Activated effector memory CD4-positive, alpha-beta T cell treated with Interleukin-2 at 50 U/mL for 16 hours (primary cell): ENCODE data around the gene CNTNAP2.

Experiments used
- DNase-seq: peaks from one replicate; pipeline ENCODE4 v3.0.0-alpha.2; 2020

The CNTNAP2 gene

DNA sequence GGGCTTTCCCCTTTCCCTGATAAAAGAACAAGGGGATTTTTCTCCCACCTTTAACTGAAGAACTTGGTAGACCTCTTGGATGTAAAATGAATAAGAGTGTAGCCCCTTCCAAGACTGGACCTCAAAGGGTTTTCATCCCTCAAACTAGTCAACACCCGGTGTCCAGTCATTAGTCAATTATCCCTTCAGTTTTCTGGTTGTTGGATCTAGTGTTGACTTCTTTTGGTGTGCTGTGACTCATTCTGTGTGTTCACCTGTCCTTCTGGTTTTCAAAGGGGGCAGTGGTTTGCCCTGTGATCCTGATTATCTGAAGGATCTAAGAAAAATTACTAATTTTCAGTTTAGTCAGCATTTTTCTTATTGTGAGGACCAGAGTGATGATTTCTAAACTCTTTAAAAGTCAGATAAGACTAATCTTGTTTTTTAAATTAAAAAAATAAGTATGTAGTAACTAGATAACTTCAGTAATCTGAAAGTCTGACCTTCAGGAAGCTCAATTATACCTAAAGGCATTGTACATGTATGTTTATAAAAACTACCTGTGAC is 583.5 kb downstream of the CNTNAP2 start:
- no peak for DNase-seq

DNA sequence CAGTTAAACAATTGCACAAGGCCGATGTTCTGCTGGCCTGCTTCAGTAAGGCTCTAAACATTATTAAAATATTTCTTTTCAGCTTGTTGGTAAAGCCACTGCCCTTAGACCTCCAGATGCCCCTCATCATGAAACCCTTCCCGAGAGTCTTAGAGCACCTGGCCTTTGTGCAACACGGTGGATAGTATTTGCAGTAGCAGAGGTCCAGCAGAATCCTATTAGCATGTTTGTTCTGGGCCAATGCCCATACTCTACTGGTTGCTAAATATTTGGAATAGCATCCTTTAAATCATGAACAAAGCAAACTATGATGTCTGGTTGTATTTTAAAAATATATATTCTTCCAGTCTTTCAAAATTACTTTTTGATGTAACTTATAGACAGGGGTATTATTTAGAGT is 584.6 kb downstream of the CNTNAP2 start:
- DNase-seq = no peak

DNA sequence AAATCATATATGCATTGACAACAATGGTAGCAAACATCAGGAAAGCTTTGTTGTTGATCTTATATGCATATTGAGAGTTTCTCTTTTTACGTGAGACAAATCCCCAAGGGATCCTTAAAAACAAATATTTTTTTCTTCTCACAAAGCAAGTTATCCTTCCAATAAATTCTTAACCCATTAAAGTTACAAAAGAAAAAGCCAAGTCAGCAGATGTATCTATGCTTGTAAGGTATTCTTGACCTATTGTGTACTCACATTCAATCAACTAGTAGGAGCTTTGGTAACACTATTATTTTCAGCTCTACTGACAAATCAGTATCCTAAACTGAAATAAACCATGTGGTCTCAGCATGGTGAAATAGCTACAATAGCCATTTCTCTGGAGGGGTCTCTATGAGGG is 586.3 kb downstream of the CNTNAP2 start:
- DNase-seq = no peak

DNA sequence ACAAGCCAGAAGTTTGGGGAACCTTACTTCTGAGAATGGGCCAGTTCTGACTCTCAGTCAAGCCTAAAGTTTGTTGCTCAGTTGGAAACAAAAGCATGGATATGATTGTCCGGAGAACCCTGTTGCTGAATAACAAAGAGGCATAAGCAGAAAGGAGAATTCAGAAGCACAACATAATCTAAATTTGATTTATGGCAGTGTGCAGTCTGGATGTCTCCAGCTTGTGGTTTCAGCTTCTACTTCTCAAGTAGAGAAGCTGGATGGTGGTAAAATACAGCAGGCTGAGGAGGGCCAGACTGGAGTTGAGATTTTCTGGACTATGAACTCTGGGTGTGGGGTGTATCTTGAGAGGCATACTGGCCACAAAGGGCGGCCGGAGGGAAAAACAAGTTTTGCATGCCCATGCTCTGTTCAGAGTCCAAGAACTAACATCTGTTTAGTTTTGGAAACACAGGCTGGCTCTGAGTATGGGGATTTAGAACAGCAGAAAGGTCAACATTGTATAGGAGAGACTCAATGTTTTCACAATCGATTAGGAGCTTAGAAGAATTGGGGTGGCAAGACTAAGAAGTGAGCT is 592.9 kb downstream of the CNTNAP2 start:
- no peak for DNase-seq

DNA sequence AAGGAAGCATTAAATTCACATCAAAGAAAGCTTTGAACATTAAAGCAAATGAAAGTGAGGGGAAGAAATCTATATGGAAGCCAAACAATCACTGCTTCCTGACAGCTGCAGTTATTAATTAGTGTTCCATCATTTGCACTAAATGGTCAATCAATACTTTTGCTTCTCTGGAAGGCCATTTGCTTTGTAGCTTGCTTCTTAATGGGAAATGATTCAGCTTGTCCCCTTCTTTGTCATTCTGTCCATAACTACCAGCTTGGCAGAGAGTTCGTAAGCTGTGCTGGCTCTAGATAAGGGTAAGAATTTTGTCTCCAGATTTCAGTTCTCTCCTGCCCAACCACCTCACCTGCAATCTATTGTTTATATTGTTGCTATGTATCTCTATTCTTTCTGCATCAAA is 596.6 kb downstream of the CNTNAP2 start:
- no peak for DNase-seq

DNA sequence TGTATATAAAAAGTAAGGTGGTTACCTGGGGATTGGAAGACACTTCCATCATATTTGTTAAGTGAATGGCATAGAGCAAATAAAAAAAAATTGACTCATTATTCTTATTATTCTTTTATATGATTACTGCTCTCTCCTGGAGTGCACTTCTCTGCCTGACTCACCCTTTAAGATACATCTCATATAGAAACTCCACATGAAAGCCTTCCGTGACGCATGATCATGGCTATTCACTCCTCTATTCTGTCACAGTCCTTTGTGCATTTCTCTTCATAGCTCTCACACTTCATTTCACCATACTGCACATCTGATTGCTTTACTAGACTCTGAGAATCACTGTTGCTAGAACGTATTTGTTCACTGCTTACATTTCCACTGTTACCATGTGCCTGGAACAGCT is 597.3 kb downstream of the CNTNAP2 start:
- no peak for DNase-seq

DNA sequence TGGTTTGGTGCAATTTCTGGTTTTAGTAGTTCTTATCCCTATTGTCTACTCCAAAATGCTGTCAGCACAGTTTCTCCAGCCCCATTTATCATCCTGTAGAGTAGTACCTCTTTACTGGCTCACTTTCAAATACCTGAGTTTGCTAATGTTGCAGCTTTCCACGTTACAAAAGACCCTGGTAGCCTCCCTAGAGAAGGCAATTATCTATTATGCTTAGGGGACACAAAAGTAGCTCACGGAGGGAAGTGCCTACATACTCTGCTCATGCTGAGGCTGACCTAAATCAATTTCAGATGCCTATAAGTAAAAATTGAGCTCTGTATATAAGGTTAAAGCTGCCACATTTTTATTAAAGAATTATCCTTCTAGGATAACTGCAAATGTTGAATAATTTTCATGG is 603.6 kb downstream of the CNTNAP2 start:
- no peak for DNase-seq

DNA sequence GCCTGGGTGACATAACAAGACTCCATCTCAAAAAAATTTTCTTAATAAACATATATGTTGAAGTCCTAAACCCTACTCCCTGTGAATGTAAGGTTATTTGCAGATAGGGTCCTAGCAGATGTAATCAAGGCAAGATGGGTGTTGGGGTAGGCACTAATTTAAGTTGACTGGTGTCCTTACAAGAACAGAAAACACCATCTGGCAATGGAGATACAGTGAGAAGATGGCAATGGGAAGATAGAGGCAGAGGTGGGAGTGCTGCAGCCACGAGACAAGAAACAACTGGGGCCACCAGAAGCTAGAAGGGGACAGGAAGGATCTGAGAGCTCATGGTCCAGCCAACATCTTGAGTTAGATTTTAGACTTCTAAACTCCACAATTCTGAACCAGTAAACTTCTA is 606.4 kb downstream of the CNTNAP2 start:
- DNase-seq = no peak

DNA sequence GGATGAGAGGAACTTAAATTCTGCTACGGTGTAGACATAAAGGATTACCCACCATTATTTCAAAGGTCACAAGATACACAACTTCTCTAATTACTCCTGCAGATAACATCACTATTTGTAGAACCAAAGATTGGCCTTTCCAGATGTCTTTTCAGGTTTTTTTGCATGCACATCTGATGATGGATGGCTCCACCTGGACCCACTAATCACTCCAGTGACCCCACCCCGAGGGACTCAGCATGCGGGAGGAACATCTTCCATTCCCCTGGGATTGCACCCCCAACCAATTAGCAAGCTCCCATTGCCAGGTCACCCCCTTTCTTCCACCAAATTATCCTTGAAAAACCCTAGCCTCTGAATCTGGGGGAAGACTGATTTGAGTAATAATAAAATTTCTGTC is 608.9 kb downstream of the CNTNAP2 start:
- DNase-seq = no peak

DNA sequence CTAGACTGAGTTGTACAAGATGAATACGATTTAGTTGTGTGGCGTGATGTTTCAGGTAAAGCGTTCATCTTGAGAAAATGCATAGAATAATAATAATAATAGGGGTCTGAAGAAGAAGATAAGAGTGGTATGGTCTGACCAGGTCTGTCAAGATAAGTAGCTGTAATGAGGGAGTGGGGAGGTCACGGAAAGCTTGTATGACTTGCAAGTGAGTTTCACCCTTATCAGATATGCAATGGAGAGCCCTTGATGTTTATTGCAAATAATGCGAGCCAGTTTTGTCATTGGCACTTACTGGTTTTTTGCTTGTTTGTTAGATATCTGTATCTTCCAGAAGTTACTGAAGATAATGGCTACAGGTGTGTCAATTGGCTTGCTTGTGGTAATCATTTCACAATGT is 611.5 kb downstream of the CNTNAP2 start:
- no peak for DNase-seq

DNA sequence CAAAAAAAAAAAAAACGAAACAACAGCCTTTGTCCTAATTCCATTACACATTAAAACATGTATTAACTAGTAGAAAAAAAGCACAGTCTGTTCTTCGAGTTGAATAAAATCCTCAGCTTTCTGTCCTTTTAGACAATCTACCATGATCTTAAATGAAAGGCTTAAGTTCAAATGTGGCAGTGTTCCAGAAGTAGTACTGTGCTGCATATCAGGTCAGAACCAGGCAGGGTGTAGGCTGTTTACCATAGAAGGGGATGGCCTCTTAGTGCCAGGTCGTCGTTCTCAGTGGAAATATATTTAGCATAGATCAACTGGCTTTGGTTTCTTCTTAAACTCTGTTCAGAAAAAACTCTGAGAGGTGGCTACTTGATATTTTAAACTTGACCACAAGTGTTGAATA is 612.0 kb downstream of the CNTNAP2 start:
- DNase-seq = no peak

DNA sequence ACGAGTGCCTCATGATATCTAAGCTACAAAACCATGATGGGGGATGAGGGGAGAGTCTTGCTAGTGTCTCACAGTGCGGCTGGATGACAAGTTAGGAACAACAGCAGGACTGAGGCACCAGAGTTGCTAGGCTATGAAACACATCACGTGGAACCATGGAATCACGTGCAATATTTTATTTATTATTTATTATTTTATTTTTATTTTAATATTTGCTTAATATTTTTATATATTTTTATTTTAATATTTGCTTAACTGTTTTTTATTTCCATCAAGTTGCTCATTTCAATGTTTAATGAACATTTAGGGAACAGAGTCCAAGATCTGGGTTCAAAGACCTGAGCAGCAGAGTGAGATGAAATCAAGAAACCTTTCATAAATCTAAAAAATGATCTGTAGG is 614.6 kb downstream of the CNTNAP2 start:
- no peak for DNase-seq

DNA sequence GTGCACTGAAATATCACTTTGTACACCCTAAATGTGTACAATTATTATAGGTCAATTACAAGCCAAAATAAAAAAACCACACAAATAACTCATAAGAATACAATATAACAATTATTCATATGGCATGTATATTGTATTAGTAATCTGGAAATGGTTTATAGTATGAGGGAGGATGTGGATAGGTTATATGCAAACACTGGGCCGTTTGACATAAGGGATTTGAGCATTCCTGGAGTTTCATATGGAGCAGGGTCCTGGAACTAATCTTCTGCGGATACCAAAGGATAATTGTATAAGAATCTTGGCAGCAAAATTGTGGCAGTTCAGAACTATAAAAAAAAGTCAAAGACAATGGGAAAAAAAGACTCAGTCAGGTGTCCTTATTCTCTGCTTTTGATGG is 619.4 kb downstream of the CNTNAP2 start:
- DNase-seq = no peak

DNA sequence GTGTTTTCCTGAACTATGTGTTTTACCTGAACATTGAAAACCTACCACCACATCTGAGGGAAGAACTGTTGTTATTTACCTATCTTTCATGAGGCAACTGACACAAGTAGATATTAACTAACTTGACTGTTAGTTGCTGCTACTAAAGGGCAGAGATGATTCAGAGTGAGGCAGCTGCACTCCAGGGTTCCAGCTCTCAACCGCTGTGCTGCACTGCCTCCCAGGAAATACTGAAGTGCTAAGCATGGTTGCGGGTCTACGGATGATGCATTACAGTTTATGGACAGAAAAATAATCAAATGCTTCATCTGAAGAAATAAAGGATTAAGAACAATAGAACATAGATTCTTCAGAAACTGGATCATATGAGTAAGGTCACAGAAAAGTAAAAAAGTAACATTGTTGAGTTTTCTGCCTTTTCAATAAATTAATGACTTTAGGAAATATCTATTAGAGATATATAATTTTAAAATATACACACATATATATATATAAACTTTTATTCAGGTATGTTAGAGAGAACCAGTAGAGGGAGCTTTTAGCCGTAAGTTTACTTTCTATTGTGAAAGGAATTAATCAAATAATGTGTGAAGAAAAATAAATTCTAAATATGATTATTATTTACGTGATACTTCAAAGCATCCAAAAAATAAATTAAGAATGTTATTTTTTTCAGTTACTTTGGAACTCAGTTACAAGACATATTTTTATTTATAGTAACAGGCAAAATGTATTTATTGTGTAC is 620.0 kb downstream of the CNTNAP2 start:
- no peak for DNase-seq

DNA sequence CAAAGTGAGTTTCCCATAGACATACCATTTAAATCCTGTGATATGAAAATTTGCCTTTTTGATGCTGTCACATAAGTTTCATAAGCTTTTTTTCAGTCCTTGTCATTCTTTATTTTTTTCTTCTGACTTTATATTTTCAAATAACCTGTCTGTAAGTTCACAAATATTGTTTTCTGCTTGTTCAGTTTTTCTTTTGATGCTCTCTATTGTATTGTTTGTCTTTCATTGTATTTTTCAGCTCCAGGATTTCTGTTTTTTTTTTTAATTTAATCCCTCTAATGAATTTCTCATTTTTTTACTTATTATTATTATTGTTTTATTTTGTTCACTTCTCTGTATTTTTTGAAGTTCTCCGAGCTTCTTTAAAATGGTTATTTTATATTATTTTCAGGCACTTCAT is 623.4 kb downstream of the CNTNAP2 start:
- no peak for DNase-seq

DNA sequence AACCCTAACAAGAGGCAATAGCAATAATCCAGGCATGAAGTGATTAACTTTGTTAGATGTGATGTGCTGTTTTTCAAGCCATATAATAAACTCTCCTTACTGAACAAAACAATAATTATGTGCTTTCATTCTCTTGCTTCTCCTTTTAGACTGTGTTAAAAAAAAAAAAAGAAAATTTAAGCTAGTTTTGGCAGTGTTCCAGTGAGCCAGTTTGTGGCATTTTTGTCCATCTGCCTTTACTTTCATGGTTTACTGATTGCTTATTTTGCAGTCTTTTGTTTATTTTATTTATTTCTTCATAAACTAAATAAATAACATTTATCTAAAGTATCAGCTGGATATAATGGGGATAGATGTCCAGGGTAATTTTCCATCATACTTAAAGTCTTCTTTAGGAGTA is 625.3 kb downstream of the CNTNAP2 start:
- no peak for DNase-seq

DNA sequence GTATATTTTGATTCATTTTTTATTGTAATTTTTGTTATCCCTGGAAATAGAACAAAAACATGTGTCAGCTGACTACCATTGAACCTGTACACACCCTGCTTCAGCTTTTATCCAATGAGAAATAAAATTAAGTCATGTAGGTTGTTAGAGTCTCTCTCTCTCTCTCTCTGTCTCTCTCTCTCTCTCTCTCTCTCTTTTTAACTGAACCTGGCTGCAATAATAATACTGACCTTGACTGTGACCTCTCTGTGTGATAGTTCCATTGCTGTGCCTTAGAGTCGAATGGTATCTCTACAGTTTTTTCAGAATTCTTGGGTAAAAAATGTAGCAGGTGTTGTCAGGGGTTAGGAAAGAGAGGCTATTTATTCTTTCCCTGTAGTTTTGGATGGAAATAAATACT is 637.8 kb downstream of the CNTNAP2 start:
- DNase-seq = no peak

DNA sequence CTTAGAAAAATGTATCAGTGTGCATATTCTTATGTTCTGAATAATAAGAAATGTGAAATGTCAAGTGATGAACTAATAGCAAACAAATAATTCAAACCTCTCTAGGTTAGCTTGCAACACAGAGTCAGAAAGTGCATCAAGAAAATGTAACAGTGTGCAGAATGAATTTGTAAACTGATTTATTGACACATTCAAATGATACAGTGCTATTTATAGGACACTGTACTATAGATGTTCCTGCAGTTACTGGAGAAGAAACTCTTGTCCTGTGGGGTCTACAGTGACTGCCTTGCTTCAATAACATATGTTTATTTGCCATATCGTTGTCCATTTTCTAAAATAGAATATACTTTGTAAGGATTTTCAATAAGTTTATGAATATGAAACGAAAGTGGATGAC is 639.0 kb downstream of the CNTNAP2 start:
- DNase-seq = no peak

DNA sequence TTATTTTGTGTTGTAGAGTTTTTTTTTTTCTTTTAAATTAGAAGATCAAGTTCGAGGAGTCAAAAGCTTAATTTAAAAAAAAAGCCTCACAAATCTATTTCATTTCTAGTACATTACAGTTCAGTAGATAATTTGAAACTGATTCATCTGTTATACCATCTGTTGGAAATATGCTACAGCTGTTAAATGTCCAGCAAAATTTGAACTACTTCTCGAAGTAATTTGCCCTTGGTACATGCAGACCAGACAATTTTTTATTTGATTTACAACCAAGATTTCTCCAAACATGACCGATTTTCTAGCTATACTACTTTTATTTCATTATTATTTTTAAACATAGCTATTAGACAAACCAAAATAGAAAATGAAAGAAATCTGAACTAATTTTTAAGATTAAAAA is 647.9 kb downstream of the CNTNAP2 start:
- no peak for DNase-seq

DNA sequence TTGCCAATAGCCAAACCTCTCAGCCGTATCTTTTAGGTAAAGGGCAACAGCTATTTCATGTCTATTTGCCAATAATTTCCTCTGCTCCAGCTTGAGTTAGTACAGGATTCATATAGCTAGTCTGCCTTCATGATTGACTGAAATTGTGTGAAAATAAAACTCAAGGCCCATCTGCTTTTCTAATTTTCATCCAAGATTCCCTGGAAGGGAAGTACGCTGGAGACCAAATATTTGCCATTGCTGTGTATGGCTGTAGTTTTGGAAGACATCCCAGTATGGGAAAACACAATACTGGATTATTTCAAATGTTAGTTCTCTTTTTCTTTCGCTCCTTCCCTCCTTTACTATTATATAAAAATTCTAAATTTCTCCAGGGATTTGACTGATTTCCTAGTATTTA is 652.4 kb downstream of the CNTNAP2 start:
- no peak for DNase-seq

DNA sequence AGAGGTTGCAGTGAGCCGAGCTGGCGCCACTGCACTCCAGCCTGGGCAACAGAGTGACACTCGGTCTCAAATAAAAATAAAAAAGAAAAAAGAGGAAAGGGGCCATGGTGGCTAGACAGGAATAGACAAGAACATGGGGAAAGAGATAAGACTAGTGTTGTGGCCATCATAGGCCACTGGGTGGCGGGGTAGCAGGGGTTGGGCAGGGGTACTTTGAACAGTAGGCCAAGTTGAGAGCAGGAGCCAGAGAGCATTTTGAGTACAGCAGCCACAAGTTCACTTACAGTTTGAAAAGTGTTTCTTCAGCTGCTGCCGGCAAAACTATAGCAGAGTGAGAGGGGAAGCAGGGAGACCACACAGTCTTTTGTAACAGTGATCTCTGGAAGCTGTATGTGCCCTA is 656.0 kb downstream of the CNTNAP2 start:
- no peak for DNase-seq

DNA sequence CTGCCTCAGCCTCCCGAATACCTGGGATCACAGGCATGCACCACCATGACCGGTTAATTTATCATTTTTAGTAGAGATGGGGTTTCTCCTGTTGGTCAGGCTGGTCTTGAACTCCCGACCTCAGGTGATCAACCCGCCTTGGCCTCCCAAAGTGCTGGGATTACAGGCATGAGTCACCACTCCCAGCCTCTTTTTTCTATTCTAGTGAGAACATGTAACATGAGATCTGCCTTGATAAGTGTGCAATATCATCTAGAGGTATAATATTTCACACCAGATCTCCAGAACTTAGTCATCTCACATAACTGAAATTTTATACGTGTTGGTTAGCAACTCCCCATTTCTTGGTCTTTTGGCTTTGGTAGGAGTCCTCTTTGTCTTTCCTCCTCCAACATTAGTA is 656.9 kb downstream of the CNTNAP2 start:
- no peak for DNase-seq

DNA sequence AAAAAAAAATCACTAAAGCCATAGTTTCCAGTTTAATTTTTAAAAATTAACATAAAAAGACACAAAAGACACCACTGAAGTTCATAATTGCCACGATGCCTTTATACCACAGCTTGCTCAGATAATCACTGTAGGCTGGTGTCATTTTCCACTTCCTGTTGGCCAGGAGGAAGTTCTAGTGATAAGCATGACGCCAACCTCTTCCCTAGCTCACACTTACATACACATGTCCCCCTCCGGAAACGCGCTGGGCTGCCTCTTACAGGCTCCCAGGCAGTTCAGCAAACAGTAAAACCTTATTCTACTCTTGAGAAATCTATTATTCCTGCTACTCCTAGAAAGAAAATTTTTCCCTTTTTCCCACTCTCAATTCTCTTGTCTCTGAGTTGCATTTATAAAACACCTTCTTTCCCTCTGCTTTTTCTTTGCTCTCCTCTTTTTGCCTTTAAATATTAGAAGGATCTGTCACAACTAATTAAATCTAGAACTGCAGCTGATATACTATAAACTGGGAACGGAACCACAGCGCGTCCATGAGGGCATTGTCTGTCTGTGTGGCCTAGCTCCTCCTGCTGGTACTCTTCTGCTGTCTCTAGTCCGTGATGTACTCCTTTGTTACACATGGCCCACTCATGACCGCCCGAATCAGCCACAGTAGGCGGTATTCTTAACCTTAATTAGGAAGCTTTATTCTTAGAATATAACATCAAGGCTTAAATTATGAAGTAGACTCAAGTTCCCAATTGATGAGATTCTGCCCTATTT is 664.9 kb downstream of the CNTNAP2 start:
- no peak for DNase-seq

DNA sequence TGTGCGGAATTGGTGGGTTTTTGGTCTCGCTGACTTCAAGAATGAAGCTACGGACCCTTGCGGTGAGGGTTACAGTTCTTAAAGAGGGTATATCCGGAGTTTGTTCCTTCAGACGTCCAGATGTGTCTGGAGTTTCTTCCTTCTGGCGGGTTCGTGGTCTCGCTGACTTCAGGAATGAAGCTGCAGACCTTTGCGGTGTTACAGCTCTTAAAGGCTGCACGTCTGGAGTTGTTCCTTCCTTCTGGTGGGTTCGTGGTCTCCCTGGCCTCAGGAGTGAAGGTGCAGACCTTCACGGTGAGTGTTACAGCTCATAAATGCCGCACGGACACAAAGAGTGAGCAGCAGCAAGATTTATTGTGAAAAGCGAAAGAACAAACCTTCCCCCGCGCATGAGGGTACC is 670.7 kb downstream of the CNTNAP2 start:
- no peak for DNase-seq
